ENCODE data around the gene CLDN24. TPM values are rescaled to one million over a fixed set of nuclear protein-coding genes. Genes with fewer than 3 reads are reported as not detected.

The CLDN24 gene
- total RNA-seq, 1 experiment from 2014 or later: not detected

- no peak overlapping the region for H3K4me3 Mint-ChIP-seq (ENCODE audit: low read depth, unreplicated experiment)
- no peaks in the 10 kb centered on the region for H3K36me3 Mint-ChIP-seq (ENCODE audit: insufficient read depth, unreplicated experiment)
- TF ChIP-seq CTCF (IDR thresholded peaks at IDR 0.05; ENCODE audit: unreplicated experiment): no peak
- no TSS peak for BruUV-seq (replicated peaks)
- H3K27ac Mint-ChIP-seq (ENCODE audit: unreplicated experiment): no peak overlapping the region
- intact Hi-C loops (cut with micrococcal nuclease; ENCODE audit: unreplicated experiment): loop anchor here (2.0 kb wide), 1 partner anchor 49 kb away; no protein-coding TSS in a partner anchor
- DNase-seq: no peak
- H3K27me3 Mint-ChIP-seq (ENCODE audit: unreplicated experiment): no peaks in the 10 kb centered on the region
- H3K4me1 Mint-ChIP-seq (ENCODE audit: low read depth, unreplicated experiment): peaks cover 45% of the 10 kb centered on the region
- peaks cover 7% of the 10 kb centered on the region for H3K9me3 Mint-ChIP-seq (ENCODE audit: low read depth, unreplicated experiment)
- CTCF ChIA-PET: interaction anchor here (0.5 kb wide), 1 partner anchor 288 kb away, joined by 7 read pairs; no protein-coding TSS in a partner anchor
Observed at GRCh38 chr4:183354219-183354618, 32.0 kb upstream of the CLDN24 start.

GRCh38 chr4:183353557-183353956 lies 31.3 kb upstream of the CLDN24 start:
- no TSS peak for BruUV-seq (replicated peaks)
- H3K27me3 Mint-ChIP-seq (ENCODE audit: unreplicated experiment): no peaks in the 10 kb centered on the region
- intact Hi-C loops (cut with micrococcal nuclease; ENCODE audit: unreplicated experiment): no loop called here
- CTCF ChIA-PET: interaction anchor here (0.5 kb wide), 1 partner anchor 288 kb away, joined by 7 read pairs; no protein-coding TSS in a partner anchor
- TF ChIP-seq CTCF (IDR thresholded peaks at IDR 0.05; ENCODE audit: unreplicated experiment): no peak
- no peak overlapping the region for H3K27ac Mint-ChIP-seq (ENCODE audit: unreplicated experiment)
- peaks cover 45% of the 10 kb centered on the region for H3K4me1 Mint-ChIP-seq (ENCODE audit: low read depth, unreplicated experiment)
- no peak overlapping the region for H3K4me3 Mint-ChIP-seq (ENCODE audit: low read depth, unreplicated experiment)
- H3K36me3 Mint-ChIP-seq (ENCODE audit: insufficient read depth, unreplicated experiment): no peaks in the 10 kb centered on the region
- H3K9me3 Mint-ChIP-seq (ENCODE audit: low read depth, unreplicated experiment): peaks cover 7% of the 10 kb centered on the region
- DNase-seq: no peak

- Mint-ChIP-seq H3K4me1 (ENCODE audit: low read depth, unreplicated experiment) (peaks cover 45% of the 10 kb centered on the region), H3K9me3 (ENCODE audit: low read depth, unreplicated experiment) (peaks cover 7% of the 10 kb centered on the region), H3K27ac (ENCODE audit: unreplicated experiment) (no peak overlapping the region), H3K4me3 (ENCODE audit: low read depth, unreplicated experiment) (no peak overlapping the region), H3K27me3 (ENCODE audit: unreplicated experiment) (no peaks in the 10 kb centered on the region), H3K36me3 (ENCODE audit: insufficient read depth, unreplicated experiment) (no peaks in the 10 kb centered on the region)
- intact Hi-C loops (cut with micrococcal nuclease; ENCODE audit: unreplicated experiment): no loop called here
- TF ChIP-seq CTCF (IDR thresholded peaks at IDR 0.05; ENCODE audit: unreplicated experiment): no peak
- BruUV-seq (replicated peaks): no TSS peak
- no peak for DNase-seq
- CTCF ChIA-PET: no interaction called here
Observed at GRCh38 chr4:183352546-183352945, 30.3 kb upstream of the CLDN24 start.

GRCh38 chr4:183350317-183351071 lies 28.3 kb upstream of the CLDN24 start:
- H3K27ac Mint-ChIP-seq (ENCODE audit: unreplicated experiment): peak overlapping the region; percentile 33

More at GRCh38 chr4:183350317-183351071, 28.3 kb upstream of the CLDN24 start:
- Mint-ChIP-seq H3K9me3 (ENCODE audit: low read depth, unreplicated experiment) (peaks cover 7% of the 10 kb centered on the region), H3K27me3 (ENCODE audit: unreplicated experiment) (no peaks in the 10 kb centered on the region), H3K4me3 (ENCODE audit: low read depth, unreplicated experiment) (no peak overlapping the region), H3K36me3 (ENCODE audit: insufficient read depth, unreplicated experiment) (no peaks in the 10 kb centered on the region), H3K4me1 (ENCODE audit: low read depth, unreplicated experiment) (peaks cover 33% of the 10 kb centered on the region)
- no peak for DNase-seq
- CTCF ChIA-PET: no interaction called here
- intact Hi-C loops (cut with micrococcal nuclease; ENCODE audit: unreplicated experiment): no loop called here
- no TSS peak for BruUV-seq (replicated peaks)
- TF ChIP-seq CTCF (IDR thresholded peaks at IDR 0.05; ENCODE audit: unreplicated experiment): no peak
